ENCODE measurements around the gene PROCR. TPM values are rescaled to one million over a fixed set of nuclear protein-coding genes. Genes with fewer than 3 reads are reported as not detected.
"Not testable (repeated sequence)": the region's sequence is repeated elsewhere in the genome, so short reads cannot be mapped to it uniquely, and the experiment has no call there.

Gene PROCR
- total RNA-seq, 1 donor = 62.2 TPM

GRCh38 chr20:35199740-35200139 lies 27.9 kb downstream of the PROCR start:
- no peak overlapping the region for H3K4me3 ChIP-seq (ENCODE audit: low read depth, low read length)
- peak; percentile 22 for DNase-seq (ENCODE audit: low read depth)
- TF ChIP-seq CTCF (IDR thresholded peaks at IDR 0.05; ENCODE audit: insufficient read depth, low read length) = no peak

GRCh38 chr20:35200267-35200666 lies 28.4 kb downstream of the PROCR start:
- no peak overlapping the region for H3K4me3 ChIP-seq (ENCODE audit: low read depth, low read length)
- DNase-seq (ENCODE audit: low read depth) = peak; percentile 71
- no peak for TF ChIP-seq CTCF (IDR thresholded peaks at IDR 0.05; ENCODE audit: insufficient read depth, low read length)

- not testable (repeated sequence) for H3K4me3 ChIP-seq (ENCODE audit: low read depth, low read length); DNase-seq (ENCODE audit: low read depth)
These were observed 29.6 kb downstream of the PROCR start for GRCh38 chr20:35201467-35201866.

GRCh38 chr20:35206802-35207201 lies 34.9 kb downstream of the PROCR start:
- no peak for DNase-seq (ENCODE audit: low read depth)
- no peak for TF ChIP-seq CTCF (IDR thresholded peaks at IDR 0.05; ENCODE audit: insufficient read depth, low read length)
- no peak overlapping the region for H3K4me3 ChIP-seq (ENCODE audit: low read depth, low read length)

GRCh38 chr20:35207950-35208611 lies 36.2 kb downstream of the PROCR start:
- peak overlapping the region; percentile 38 for H3K4me3 ChIP-seq (ENCODE audit: low read depth, low read length)
- TF ChIP-seq CTCF (IDR thresholded peaks at IDR 0.05; ENCODE audit: insufficient read depth, low read length) = peak; percentile 73
- peak; percentile 87 for DNase-seq (ENCODE audit: low read depth)

GRCh38 chr20:35215066-35215956 lies 43.4 kb downstream of the PROCR start:
- H3K4me3 ChIP-seq (ENCODE audit: low read depth, low read length) = no peak overlapping the region
- no peak for TF ChIP-seq CTCF (IDR thresholded peaks at IDR 0.05; ENCODE audit: insufficient read depth, low read length)
- DNase-seq (ENCODE audit: low read depth) = peak; percentile 27

- no peak for DNase-seq (ENCODE audit: low read depth)
- H3K4me3 ChIP-seq (ENCODE audit: low read depth, low read length) = no peak overlapping the region
- no peak for TF ChIP-seq CTCF (IDR thresholded peaks at IDR 0.05; ENCODE audit: insufficient read depth, low read length)
These were observed 44.7 kb downstream of the PROCR start for GRCh38 chr20:35216541-35216940.
